WERI-Rb-1 (cell line): ENCODE results near the gene ANKRD62.

Source experiments
- DNase-seq: peaks from one replicate; pipeline ENCODE4 v3.0.0-alpha.2; 2020
- H3K27ac ChIP-seq: fragments of 250-450 bp; sonication (Bioruptor Pico); 2 replicates; pipeline ENCODE4 v1.5.1; 2020; ENCODE audit warnings: mild to moderate bottlenecking, moderate library complexity
- H3K27me3 ChIP-seq: fragments of 250-450 bp; sonication (Bioruptor Pico); 2 replicates; pipeline ENCODE4 v1.5.1; 2021; ENCODE audit warnings: mild to moderate bottlenecking, low read depth, moderate library complexity; ENCODE audit not compliant: insufficient read depth, severe bottlenecking
- H3K36me3 ChIP-seq: fragments of 250-450 bp; sonication (Bioruptor Pico); 2 replicates; pipeline ENCODE4 v1.5.1; 2020; ENCODE audit warnings: mild to moderate bottlenecking, moderate library complexity
- H3K4me3 ChIP-seq: 2 replicates; pipeline ENCODE4 v1.5.1; 2011; ENCODE audit warnings: low read depth, mild to moderate bottlenecking, control low read depth, low read length
- H3K9me3 ChIP-seq: fragments of 250-450 bp; sonication (Bioruptor Pico); 2 replicates; pipeline ENCODE4 v1.5.1; 2021; ENCODE audit warnings: mild to moderate bottlenecking, moderate library complexity; ENCODE audit not compliant: severe bottlenecking
- TF ChIP-seq, protein P1 (sequence below): IDR thresholded peaks from 2 replicates; pipeline ENCODE4 v1.5.1; 2011; ENCODE audit warnings: low read depth, mild to moderate bottlenecking, control low read depth, inconsistent platforms, low read length

The ANKRD62 gene

DNA sequence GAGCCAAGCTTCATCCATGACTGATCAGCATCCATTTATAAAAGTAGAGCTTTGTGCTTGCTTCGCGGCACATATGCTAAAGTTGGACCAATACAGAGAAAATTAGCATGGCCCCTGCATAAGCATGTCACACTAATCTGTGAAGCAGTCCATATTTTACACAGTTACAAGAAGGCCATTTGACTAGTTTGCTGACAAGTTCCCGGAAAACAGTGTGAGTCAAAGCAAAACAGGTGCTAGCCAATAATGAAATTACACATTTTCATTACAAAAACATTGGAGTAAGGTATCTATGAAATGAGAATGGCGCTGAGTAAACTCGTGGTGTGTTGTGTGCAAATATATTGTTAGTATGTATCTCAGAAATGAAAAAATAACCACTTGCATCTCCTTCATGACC lies 4.7 kb downstream of the ANKRD62 start:
- no peak overlapping the region for H3K27ac ChIP-seq
- no peaks in the 10 kb centered on the region for H3K36me3 ChIP-seq
- H3K9me3 ChIP-seq, result no peaks in the 10 kb centered on the region
- H3K4me3 ChIP-seq, result no peak overlapping the region
- DNase-seq, result no peak
- TF ChIP-seq, protein P1, sequence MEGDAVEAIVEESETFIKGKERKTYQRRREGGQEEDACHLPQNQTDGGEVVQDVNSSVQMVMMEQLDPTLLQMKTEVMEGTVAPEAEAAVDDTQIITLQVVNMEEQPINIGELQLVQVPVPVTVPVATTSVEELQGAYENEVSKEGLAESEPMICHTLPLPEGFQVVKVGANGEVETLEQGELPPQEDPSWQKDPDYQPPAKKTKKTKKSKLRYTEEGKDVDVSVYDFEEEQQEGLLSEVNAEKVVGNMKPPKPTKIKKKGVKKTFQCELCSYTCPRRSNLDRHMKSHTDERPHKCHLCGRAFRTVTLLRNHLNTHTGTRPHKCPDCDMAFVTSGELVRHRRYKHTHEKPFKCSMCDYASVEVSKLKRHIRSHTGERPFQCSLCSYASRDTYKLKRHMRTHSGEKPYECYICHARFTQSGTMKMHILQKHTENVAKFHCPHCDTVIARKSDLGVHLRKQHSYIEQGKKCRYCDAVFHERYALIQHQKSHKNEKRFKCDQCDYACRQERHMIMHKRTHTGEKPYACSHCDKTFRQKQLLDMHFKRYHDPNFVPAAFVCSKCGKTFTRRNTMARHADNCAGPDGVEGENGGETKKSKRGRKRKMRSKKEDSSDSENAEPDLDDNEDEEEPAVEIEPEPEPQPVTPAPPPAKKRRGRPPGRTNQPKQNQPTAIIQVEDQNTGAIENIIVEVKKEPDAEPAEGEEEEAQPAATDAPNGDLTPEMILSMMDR, result no peak
- H3K27me3 ChIP-seq, result no peaks in the 10 kb centered on the region

GRCh38 chr18:12099160-12099559 lies 5.5 kb downstream of the ANKRD62 start:
- Histone ChIP-seq H3K4me3 (no peak overlapping the region), H3K36me3 (no peaks in the 10 kb centered on the region), H3K27me3 (no peaks in the 10 kb centered on the region), H3K9me3 (no peaks in the 10 kb centered on the region), H3K27ac (no peak overlapping the region)
- TF ChIP-seq, protein P1, result no peak
- no peak for DNase-seq

DNA sequence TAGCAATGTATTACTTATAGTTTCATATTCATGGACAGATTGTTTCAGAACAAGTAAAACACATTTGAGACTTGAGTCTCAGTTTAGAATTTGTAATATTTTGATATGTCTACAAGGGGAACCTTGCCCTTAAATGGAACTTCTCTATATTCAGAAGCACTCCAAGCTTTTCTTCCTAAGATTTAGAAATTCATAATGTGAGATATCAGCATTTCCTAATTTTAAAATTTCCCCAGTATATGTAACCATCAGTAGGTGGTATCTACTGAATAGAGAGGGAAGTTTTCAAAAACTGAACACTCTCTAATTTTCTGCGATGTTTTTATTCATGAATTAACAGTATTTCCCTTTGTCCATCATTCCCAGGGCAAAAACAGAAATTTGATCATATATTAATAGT lies 7.6 kb downstream of the ANKRD62 start:
- TF ChIP-seq, protein P1, result no peak
- H3K27me3 ChIP-seq, result peaks cover 7% of the 10 kb centered on the region
- H3K27ac ChIP-seq, result no peak overlapping the region

GRCh38 chr18:12102136-12102842 lies 8.6 kb downstream of the ANKRD62 start:
- H3K27ac ChIP-seq, result no peak overlapping the region
- no peaks in the 10 kb centered on the region for H3K9me3 ChIP-seq
- TF ChIP-seq, protein P1, result no peak
- peaks cover 7% of the 10 kb centered on the region for H3K27me3 ChIP-seq
- DNase-seq, result no peak
- no peaks in the 10 kb centered on the region for H3K36me3 ChIP-seq
- H3K4me3 ChIP-seq, result no peak overlapping the region

More for the DNA sequence above, 7.6 kb downstream of the ANKRD62 start:
- DNase-seq, result no peak
- H3K36me3 ChIP-seq, result no peaks in the 10 kb centered on the region
- H3K4me3 ChIP-seq, result no peak overlapping the region
- no peaks in the 10 kb centered on the region for H3K9me3 ChIP-seq

DNA sequence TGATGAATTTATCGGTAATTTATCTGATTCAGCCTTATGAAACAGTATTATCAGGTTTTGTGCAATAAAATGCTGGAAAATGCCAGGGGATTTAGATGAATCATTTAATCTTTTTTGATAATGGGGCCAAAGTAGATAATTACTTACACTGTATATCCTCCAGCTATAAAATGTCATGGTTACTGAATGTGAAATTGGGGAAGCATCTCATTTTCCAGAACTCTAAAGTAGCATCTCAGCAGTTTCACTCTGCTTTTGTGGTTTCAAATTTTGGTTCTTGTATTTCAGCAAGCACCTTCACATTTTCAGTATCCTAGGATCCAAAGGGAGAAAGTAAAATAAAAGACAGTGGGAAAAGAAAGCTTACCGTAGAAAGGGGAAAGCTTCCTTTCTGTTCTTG lies 12.8 kb downstream of the ANKRD62 start:
- H3K9me3 ChIP-seq, result no peaks in the 10 kb centered on the region
- DNase-seq, result no peak
- TF ChIP-seq, protein P1, result no peak
- no peak overlapping the region for H3K4me3 ChIP-seq
- H3K27ac ChIP-seq, result no peak overlapping the region
- no peaks in the 10 kb centered on the region for H3K36me3 ChIP-seq
- H3K27me3 ChIP-seq, result peaks cover 9% of the 10 kb centered on the region

DNA sequence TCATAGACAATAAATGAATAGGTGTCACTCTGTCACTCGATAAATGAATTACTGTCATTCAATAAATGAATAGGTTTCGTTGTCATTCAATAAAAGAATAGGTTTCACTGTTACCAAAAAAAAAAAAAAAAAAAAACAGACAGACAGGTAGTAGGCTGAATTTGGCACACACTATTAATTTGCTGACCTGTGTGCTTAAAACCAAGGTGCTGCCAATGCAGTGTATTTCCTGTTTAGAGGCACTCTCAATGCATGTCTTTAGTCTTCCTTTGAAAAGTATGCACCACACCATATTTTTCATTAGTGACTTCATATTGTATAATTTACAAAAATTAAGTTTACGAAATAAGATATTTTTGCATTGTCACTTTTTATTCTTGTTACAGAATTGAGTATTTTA lies 16.2 kb downstream of the ANKRD62 start:
- no peak overlapping the region for H3K4me3 ChIP-seq
- no peak for DNase-seq
- H3K36me3 ChIP-seq, result no peaks in the 10 kb centered on the region
- peaks cover 11% of the 10 kb centered on the region for H3K27me3 ChIP-seq
- TF ChIP-seq, protein P1, result no peak
- H3K27ac ChIP-seq, result no peak overlapping the region
- H3K9me3 ChIP-seq, result no peaks in the 10 kb centered on the region
